ENCODE results near the gene UVRAG.

- TF ChIP-seq CTCF (IDR thresholded peaks at IDR 0.05) = no peak
- no peak for TF ChIP-seq EZH2 (IDR thresholded peaks at IDR 0.05)
- no peak for TF ChIP-seq EZH2phosphoT487 (IDR thresholded peaks at IDR 0.05)
Observed at GRCh38 chr11:76044750-76045320, 229.8 kb downstream of the UVRAG start.

All from neural progenitor cell (in vitro differentiated cells).